IPS-18a (cell line): Measurements from ENCODE around the gene TBL1XR1.

Experiments
- H3K27ac ChIP-seq: one replicate; pipeline ENCODE4 v1.5.1; 2013; ENCODE audit warnings: low read length
- H3K27me3 ChIP-seq: one replicate; pipeline ENCODE4 v1.6.1; 2013; ENCODE audit warnings: mild to moderate bottlenecking, low read length; ENCODE audit not compliant: control insufficient read depth, insufficient read depth
- H3K36me3 ChIP-seq: one replicate; pipeline ENCODE4 v1.6.1; 2013; ENCODE audit warnings: low read depth, low read length; ENCODE audit not compliant: control insufficient read depth
- H3K4me1 ChIP-seq: one replicate; pipeline ENCODE4 v1.6.1; 2013; ENCODE audit warnings: low read depth, low read length; ENCODE audit not compliant: control insufficient read depth
- H3K4me3 ChIP-seq: one replicate; pipeline ENCODE4 v1.5.1; 2013; ENCODE audit warnings: low read length
- H3K9ac ChIP-seq: one replicate; pipeline ENCODE4 v1.6.1; 2013; ENCODE audit warnings: mild to moderate bottlenecking, low read length, moderate library complexity
- H3K9me3 ChIP-seq: one replicate; pipeline ENCODE4 v1.6.1; 2013; ENCODE audit warnings: low read depth, low read length; ENCODE audit not compliant: control insufficient read depth

TBL1XR1 gene

DNA sequence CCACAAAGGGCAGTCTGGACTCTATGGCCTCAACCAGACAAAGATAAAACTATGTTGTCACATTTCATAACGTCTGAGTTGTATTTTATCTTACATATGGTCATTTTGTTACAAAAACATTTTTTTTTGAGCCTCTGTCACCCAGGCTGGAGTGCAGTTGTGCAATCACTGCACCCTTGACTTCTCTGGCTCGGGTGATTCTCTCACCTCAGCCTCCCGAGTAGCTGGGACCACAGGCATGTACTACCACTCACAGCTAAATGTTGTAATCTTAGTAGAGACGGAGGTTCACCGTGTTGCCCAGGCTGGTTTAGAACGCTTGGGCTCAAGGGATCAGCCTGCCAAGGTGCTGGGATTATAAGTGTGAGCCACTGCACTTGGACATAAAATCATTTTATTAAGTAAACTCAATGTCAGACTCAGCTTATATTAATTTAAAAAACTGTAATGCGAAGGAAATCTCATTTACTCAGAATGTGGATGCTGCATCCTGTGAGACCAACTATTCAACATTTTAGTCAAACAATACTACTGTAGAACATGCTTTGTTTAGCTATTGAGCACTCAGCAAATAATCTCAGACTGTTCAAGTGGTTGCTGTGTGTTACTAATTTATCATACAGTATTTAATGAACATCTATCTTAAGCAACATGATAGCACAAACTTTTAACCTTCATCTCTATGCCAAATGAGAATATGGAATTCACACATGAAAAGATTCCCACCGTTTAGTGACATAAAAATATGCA is 209.2 kb downstream of the TBL1XR1 start:
- Histone ChIP-seq H3K9me3 (no peaks in the 10 kb centered on the region), H3K9ac (no peak overlapping the region)

DNA sequence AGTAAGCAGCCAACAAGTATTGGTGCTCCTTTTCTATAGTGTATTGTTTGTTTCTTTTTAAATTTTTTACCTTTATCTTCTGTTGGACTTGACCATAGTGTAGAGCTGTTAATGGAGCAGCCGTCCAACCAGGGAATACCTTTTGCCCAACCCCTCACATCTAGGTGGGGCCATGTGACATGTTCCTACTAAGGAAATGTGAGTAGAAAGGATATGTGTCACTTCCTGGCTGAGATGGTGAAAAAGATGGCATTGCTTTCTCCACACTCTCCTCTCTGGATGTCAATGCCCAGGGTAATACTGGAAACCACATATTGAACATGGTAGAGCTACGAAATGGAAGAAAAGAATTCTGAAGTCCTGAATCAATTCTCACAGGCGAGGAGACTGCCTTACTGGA is 218.8 kb downstream of the TBL1XR1 start:
- no peaks in the 10 kb centered on the region for H3K36me3 ChIP-seq
- no peaks in the 10 kb centered on the region for H3K9me3 ChIP-seq
- H3K9ac ChIP-seq: no peak overlapping the region
- H3K4me3 ChIP-seq: no peak overlapping the region
- no peaks in the 10 kb centered on the region for H3K4me1 ChIP-seq
- H3K27ac ChIP-seq: no peak overlapping the region
- no peaks in the 10 kb centered on the region for H3K27me3 ChIP-seq

More for the DNA sequence above, 209.2 kb downstream of the TBL1XR1 start:
- H3K4me3 ChIP-seq: no peak overlapping the region
- H3K36me3 ChIP-seq: no peaks in the 10 kb centered on the region
- H3K27me3 ChIP-seq: no peaks in the 10 kb centered on the region
- H3K27ac ChIP-seq: no peak overlapping the region
- no peaks in the 10 kb centered on the region for H3K4me1 ChIP-seq

DNA sequence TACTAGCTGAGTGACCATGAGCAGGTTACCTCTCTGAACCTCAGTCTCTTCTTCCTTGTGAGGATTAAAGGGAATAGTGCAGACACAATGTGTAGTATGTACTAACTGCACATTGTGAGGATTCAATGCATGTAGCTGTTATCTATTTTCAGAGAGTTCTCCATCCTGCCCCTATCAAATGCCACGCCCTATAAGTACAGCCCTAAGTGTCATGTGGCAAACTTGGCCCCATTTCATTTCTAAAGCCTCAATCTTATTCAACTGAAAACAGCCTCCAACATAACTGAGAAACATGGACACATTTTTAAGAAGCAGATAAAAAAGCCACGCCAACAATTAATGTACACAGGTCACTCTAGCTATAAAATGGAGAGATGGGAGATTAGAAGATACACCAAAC is 220.0 kb downstream of the TBL1XR1 start:
- Histone ChIP-seq H3K4me1 (no peaks in the 10 kb centered on the region), H3K36me3 (no peaks in the 10 kb centered on the region), H3K9me3 (no peaks in the 10 kb centered on the region), H3K9ac (no peak overlapping the region), H3K27me3 (no peaks in the 10 kb centered on the region), H3K27ac (no peak overlapping the region), H3K4me3 (no peak overlapping the region)

DNA sequence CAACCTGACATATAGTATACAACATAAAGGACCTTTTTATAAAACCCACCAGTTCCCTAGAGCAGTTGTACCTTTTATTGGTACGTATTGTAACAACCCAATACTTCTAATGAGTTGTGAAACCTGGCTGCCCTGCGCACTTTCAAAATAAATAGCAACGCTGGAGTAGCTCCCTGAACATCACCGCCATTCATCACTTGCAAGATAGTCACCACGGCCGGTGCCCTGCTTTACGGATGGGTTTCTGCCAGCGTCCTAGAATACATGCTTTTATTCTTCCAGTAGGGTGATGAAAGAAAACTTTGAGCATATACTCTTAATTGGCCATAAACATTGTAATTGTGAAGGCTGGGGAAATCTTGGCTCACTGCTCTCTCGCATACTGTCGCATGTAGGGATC is 220.7 kb downstream of the TBL1XR1 start:
- Histone ChIP-seq H3K27me3 (no peaks in the 10 kb centered on the region), H3K36me3 (no peaks in the 10 kb centered on the region), H3K4me1 (no peaks in the 10 kb centered on the region), H3K9ac (no peak overlapping the region), H3K4me3 (no peak overlapping the region), H3K27ac (no peak overlapping the region), H3K9me3 (no peaks in the 10 kb centered on the region)

DNA sequence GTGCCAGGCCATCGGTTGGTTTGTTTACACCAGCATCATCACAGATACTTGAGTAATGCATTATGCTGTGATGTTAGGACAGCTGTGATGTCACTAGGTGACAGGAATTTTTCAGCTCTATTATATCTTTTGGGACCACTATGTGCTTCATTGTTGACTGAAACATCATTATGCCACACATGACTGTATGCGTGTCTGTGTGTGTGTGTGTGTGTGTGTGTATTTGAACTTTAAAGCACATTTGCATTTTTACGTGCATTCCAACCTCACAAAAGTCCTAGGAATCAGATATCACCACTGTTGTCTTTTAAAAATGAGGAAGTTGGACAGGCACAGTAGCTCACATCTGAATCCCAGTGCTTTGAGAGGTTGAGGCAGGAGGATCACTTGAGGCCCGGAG is 223.0 kb downstream of the TBL1XR1 start:
- Histone ChIP-seq H3K27me3 (no peaks in the 10 kb centered on the region), H3K27ac (no peak overlapping the region), H3K36me3 (no peaks in the 10 kb centered on the region), H3K4me3 (no peak overlapping the region), H3K9me3 (no peaks in the 10 kb centered on the region), H3K4me1 (no peaks in the 10 kb centered on the region), H3K9ac (no peak overlapping the region)

DNA sequence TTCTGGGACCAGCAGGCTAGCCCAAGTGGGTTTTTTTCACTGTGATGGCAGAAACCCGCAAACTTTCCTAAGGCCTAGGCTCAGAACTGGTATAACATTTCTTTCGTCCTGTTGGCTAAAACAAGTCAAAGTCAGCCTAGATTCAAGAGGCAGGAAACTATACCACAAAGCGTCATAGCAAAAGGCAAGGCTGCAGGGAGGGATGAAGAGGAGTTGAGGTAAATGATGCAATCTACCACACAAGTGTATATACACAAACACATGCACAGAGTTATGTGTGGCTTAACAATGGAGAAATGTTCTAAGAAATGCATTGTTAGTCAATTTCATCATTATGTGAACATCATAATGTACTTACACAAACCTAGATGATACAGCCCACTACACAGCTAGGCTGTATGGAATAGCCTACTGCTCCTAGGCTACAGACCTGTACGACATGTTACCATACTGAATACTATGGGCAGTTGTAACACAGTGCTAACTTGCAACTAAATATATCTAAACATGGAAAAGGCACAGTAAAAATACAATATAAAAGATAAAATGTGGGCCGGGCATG is 225.6 kb downstream of the TBL1XR1 start:
- Histone ChIP-seq H3K9ac (no peak overlapping the region), H3K4me3 (no peak overlapping the region), H3K4me1 (no peaks in the 10 kb centered on the region), H3K27ac (no peak overlapping the region), H3K36me3 (no peaks in the 10 kb centered on the region), H3K27me3 (no peaks in the 10 kb centered on the region), H3K9me3 (no peaks in the 10 kb centered on the region)

DNA sequence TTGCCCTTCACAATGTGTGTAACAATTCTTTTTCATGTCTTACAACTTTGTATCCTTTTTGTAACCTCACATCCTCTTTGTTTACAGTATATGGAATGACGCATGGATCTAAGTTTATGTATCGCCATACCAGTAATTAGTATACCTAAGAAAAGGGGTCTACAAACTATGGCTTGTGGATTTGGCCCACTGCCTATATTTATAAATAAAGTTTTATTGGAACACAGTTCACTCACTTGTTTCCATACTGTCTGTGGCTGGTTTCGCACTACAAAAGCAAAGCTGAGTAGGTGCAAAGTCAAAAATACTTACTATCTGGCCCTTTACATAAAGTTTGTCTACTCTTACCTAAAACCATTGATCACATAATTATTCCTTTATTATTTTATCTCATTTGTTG is 226.5 kb downstream of the TBL1XR1 start:
- Histone ChIP-seq H3K36me3 (no peaks in the 10 kb centered on the region), H3K27ac (no peak overlapping the region), H3K4me3 (no peak overlapping the region), H3K9ac (no peak overlapping the region), H3K9me3 (no peaks in the 10 kb centered on the region), H3K27me3 (no peaks in the 10 kb centered on the region), H3K4me1 (no peaks in the 10 kb centered on the region)

DNA sequence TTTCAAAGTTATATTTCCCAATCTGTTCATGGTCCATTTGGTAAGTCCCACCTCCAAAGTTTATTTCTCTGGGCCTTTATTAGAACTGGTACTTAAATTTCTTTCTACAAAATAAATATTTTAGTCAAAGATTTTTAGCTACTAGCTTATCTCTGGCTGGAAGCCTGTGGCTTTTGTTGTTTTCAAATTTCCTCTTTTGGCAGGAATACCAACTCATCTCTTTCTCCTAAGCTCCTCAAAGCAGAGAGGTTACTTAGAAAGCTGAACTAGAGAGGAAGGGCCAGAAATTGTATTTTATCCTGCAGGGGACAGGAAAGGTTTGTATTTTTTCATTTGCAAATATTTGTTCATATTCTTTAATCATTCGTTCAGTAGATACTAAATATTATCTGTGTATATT is 227.8 kb downstream of the TBL1XR1 start:
- H3K9me3 ChIP-seq: no peaks in the 10 kb centered on the region

More for the DNA sequence above, 227.8 kb downstream of the TBL1XR1 start:
- Histone ChIP-seq H3K4me3 (no peak overlapping the region), H3K36me3 (no peaks in the 10 kb centered on the region), H3K27me3 (no peaks in the 10 kb centered on the region), H3K9ac (no peak overlapping the region), H3K27ac (no peak overlapping the region), H3K4me1 (no peaks in the 10 kb centered on the region)
